Measurements from ENCODE around the gene CDKN1C. TPM values are rescaled to one million over a fixed set of nuclear protein-coding genes. Genes with fewer than 3 reads are reported as not detected.
A peak's percentile ranks its signal among the peaks of the same experiment; 100 is the strongest.

Gene CDKN1C
- total and polyA plus RNA-seq, 2 experiments from 2014 or later, result 64.6 to 108 TPM

DNA sequence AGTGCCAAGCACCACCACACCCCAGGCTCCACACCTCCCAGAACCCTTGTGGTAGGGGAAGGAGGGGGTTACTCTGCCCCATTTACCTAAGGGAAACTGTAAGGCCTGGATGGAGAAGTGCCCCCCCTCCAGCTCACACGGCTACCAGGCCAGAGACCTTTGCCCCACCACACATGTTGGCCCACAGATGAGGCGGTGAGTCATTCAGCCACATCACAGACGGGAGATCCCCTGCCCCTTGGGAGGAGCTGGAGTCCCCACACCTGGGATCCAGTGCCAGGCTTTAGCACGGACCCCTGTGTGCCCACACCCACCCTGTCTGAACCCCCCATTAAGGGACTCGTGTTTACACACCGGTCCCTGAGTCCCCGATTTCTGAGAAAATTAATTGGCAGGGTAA, 24.9 kb downstream of the CDKN1C start:
- H3K27ac ChIP-seq, result no peak overlapping the region
- H3K27me3 ChIP-seq, result peaks cover 57% of the 10 kb centered on the region
- no peaks in the 10 kb centered on the region for H3K36me3 ChIP-seq
- peak in 1 of 2 donors; percentile 43 for DNase-seq (ENCODE audit: low read depth in 1 of 2, low spot score in 1 of 2)
- H3K4me1 ChIP-seq (ENCODE audit: low read depth), result no peaks in the 10 kb centered on the region
- TF ChIP-seq CTCF (IDR thresholded peaks at IDR 0.05; ENCODE audit: low read depth, low read length), result no peak
- H3K4me3 ChIP-seq, result no peak overlapping the region
- H3K9me3 ChIP-seq (ENCODE audit: low read depth), result no peaks in the 10 kb centered on the region

GRCh38 chr11:2859699-2860037, 25.9 kb downstream of the CDKN1C start:
- H3K27ac ChIP-seq, result no peak overlapping the region
- TF ChIP-seq CTCF (IDR thresholded peaks at IDR 0.05; ENCODE audit: low read depth, low read length), result no peak
- peaks cover 53% of the 10 kb centered on the region for H3K27me3 ChIP-seq
- no peak for DNase-seq (ENCODE audit: low read depth in 1 of 2, low spot score in 1 of 2)
- H3K9me3 ChIP-seq (ENCODE audit: low read depth), result no peaks in the 10 kb centered on the region
- H3K4me3 ChIP-seq, result no peak overlapping the region
- H3K4me1 ChIP-seq (ENCODE audit: low read depth), result no peaks in the 10 kb centered on the region
- H3K36me3 ChIP-seq, result no peaks in the 10 kb centered on the region

- no peak overlapping the region for H3K27ac ChIP-seq
- no peaks in the 10 kb centered on the region for H3K4me1 ChIP-seq (ENCODE audit: low read depth)
- peaks cover 48% of the 10 kb centered on the region for H3K27me3 ChIP-seq
- H3K4me3 ChIP-seq, result no peak overlapping the region
- H3K36me3 ChIP-seq, result no peaks in the 10 kb centered on the region
- no peaks in the 10 kb centered on the region for H3K9me3 ChIP-seq (ENCODE audit: low read depth)
- TF ChIP-seq CTCF (IDR thresholded peaks at IDR 0.05; ENCODE audit: low read depth, low read length), result no peak
- no peak for DNase-seq (ENCODE audit: low read depth in 1 of 2, low spot score in 1 of 2)
These were observed 26.4 kb downstream of the CDKN1C start for GRCh38 chr11:2858995-2859698.

- DNase-seq (ENCODE audit: low read depth in 1 of 2, low spot score in 1 of 2), result no peak
- Histone ChIP-seq H3K27me3 (peaks cover 38% of the 10 kb centered on the region), H3K9me3 (ENCODE audit: low read depth) (no peaks in the 10 kb centered on the region), H3K27ac (no peak overlapping the region), H3K4me1 (ENCODE audit: low read depth) (peaks cover under 1% of the 10 kb centered on the region), H3K4me3 (no peak overlapping the region), H3K36me3 (no peaks in the 10 kb centered on the region)
- TF ChIP-seq CTCF (IDR thresholded peaks at IDR 0.05; ENCODE audit: low read depth, low read length), result no peak
These were observed 27.7 kb downstream of the CDKN1C start for GRCh38 chr11:2857918-2858317.

- DNase-seq (ENCODE audit: low read depth in 1 of 2, low spot score in 1 of 2), result no peak
- no peaks in the 10 kb centered on the region for H3K36me3 ChIP-seq
- no peak overlapping the region for H3K4me3 ChIP-seq
- H3K27me3 ChIP-seq, result peaks cover 31% of the 10 kb centered on the region
- H3K9me3 ChIP-seq (ENCODE audit: low read depth), result no peaks in the 10 kb centered on the region
- peaks cover 5% of the 10 kb centered on the region for H3K4me1 ChIP-seq (ENCODE audit: low read depth)
- no peak overlapping the region for H3K27ac ChIP-seq
- TF ChIP-seq CTCF (IDR thresholded peaks at IDR 0.05; ENCODE audit: low read depth, low read length), result no peak
These were observed 28.3 kb downstream of the CDKN1C start for GRCh38 chr11:2857276-2857675.

Measured in cardiac muscle cell (in vitro differentiated cells and primary cell).